NT2/D1 (cell line): Measurements from ENCODE around the gene PPP2CA.

ENCODE experiments used
- DNase-seq: peaks from one replicate; pipeline ENCODE4 v3.0.0-alpha.2; 2011; ENCODE audit warnings: low read depth, low spot score
- H3K27me3 ChIP-seq: 2 replicates; pipeline ENCODE4 v1.6.0; 2011; ENCODE audit warnings: mild to moderate bottlenecking; ENCODE audit not compliant: insufficient read length, insufficient read depth
- H3K36me3 ChIP-seq: 2 replicates; pipeline ENCODE4 v1.6.1; 2011; ENCODE audit warnings: mild to moderate bottlenecking, low read length, mixed read lengths; ENCODE audit not compliant: insufficient read depth, insufficient read length
- H3K4me1 ChIP-seq: 2 replicates; pipeline ENCODE4 v1.5.1; 2011; ENCODE audit not compliant: insufficient read depth, insufficient read length
- H3K4me3 ChIP-seq: 2 replicates; pipeline ENCODE4 v1.5.1; 2011; ENCODE audit warnings: low read depth; ENCODE audit not compliant: insufficient read length
- H3K9ac ChIP-seq: 2 replicates; pipeline ENCODE4 v1.6.0; 2011; ENCODE audit warnings: low read depth; ENCODE audit not compliant: insufficient read length
- H3K9me3 ChIP-seq: 2 replicates; pipeline ENCODE4 v1.5.1; 2011; ENCODE audit warnings: mild to moderate bottlenecking, low read length; ENCODE audit not compliant: insufficient read depth
- SUZ12 ChIP-seq: IDR thresholded peaks from 2 replicates; pipeline ENCODE4 v1.6.1; 2011; ENCODE audit not compliant: insufficient read length, insufficient read depth; ENCODE audit errors: extremely low read depth
- YY1 ChIP-seq: IDR thresholded peaks from 2 replicates; pipeline ENCODE4 v1.6.1; 2011; ENCODE audit not compliant: insufficient read length, insufficient read depth
- ZNF274 ChIP-seq: IDR thresholded peaks from 2 replicates; pipeline ENCODE4 v1.6.1; 2011; ENCODE audit warnings: mild to moderate bottlenecking, low read depth, low read length

The PPP2CA gene

GRCh38 chr5:134178096-134178419 lies 47.8 kb downstream of the PPP2CA start:
- no peak overlapping the region for H3K4me3 ChIP-seq
- no peak for TF ChIP-seq ZNF274
- no peak for TF ChIP-seq YY1
- TF ChIP-seq SUZ12 = no peak
- H3K36me3 ChIP-seq = peaks cover 5% of the 10 kb centered on the region
- DNase-seq = no peak
- H3K9ac ChIP-seq = peak overlapping the region; percentile 90
- H3K9me3 ChIP-seq = no peaks in the 10 kb centered on the region
- peaks cover 7% of the 10 kb centered on the region for H3K4me1 ChIP-seq
- H3K27me3 ChIP-seq = no peaks in the 10 kb centered on the region

- Histone ChIP-seq H3K4me3 (peak overlapping the region; percentile 86), H3K9me3 (no peaks in the 10 kb centered on the region), H3K4me1 (peaks cover 7% of the 10 kb centered on the region), H3K27me3 (no peaks in the 10 kb centered on the region), H3K36me3 (peaks cover 7% of the 10 kb centered on the region), H3K9ac (peak overlapping the region; percentile 90)
- TF ChIP-seq YY1 (no peak), SUZ12 (no peak), ZNF274 (no peak)
- no peak for DNase-seq
Observed at GRCh38 chr5:134177369-134178095, 48.3 kb downstream of the PPP2CA start.

DNA sequence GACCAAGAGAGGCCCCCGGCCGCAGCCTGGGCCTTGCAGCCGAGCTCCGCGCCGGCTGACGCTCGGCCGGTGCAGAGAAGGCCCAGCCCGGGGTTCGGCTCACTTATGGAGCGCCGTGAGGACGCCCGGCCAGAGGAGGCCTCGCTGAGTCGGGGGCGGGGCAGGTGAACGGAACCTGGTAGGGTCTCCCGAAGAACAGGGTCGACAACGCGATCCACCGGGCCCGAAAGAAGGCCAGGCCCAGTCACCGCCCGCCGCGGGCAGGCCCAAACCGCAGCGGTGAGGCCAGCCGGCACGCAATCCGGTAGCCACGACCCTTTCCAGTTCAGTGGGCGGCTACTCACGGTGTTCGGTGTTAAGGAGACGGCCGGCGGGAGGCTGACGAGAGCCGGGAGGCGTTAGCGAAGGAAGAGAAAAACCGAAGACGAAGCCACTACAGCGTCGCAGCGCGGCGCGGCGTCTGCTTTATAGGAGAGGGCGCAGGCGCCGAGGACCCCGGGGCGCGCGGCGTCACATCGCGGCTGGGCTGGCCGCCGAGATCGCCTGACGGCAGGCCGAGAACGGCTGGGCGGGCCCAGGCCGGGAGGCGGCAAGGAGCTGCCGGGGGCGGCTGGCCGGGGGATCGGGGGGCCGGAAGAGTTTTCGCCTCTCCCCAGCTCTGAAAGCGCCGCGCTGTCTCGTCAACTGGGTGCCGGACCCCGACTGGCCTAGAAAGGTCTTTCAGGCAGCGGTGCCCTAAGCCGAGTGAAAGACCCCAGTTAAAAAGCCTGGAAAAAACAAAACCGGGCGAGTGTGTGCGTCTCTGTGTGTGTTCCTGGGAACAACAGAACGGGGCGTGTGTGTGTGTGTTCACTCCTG lies 49.1 kb downstream of the PPP2CA start, which contains the start of gene SKP1:
Gene SKP1 (minus strand): TSS at position 440 of the 858 bp plus-strand sequence. CDS start 2,928 bp downstream, outside the sequence.
- TF ChIP-seq SUZ12 = no peak
- TF ChIP-seq YY1 = no peak
- TF ChIP-seq ZNF274 = no peak

DNA sequence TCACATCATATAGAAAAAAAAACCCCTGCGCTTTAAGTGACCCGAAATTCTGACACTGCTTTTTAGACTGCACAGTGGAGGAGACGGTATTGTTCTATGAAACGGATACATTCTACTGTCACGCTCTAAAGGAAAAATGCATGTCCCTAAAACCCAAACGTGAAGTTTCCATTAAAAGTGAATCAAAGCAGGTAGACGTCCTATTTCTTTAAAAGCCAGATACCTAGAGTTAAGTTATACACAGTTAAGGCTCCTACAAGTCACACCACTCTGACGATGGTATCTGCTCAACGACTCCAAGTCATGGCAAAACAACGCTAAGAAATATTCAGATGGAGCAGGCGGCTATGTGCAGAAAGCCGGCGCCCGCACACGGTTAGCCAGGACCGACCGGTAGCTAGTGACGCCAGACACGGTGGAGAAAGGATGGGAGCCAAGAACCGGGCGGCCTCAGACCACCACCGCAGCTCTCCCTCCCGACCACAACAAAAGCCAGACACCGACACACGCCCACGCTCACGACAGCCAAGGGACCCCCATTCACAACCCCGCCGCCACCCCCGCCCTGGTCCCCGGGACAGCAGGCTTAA lies 49.9 kb downstream of the PPP2CA start:
- peak; percentile 1 for DNase-seq
- Histone ChIP-seq H3K27me3 (no peaks in the 10 kb centered on the region), H3K4me3 (peak overlapping the region; percentile 86), H3K9ac (peak overlapping the region; percentile 90), H3K9me3 (no peaks in the 10 kb centered on the region), H3K36me3 (peaks cover 22% of the 10 kb centered on the region), H3K4me1 (peaks cover 7% of the 10 kb centered on the region)
- TF ChIP-seq SUZ12 (no peak), ZNF274 (no peak)

More for the DNA sequence above, 49.1 kb downstream of the PPP2CA start, which contains the start of gene SKP1:
- H3K27me3 ChIP-seq = no peaks in the 10 kb centered on the region
- H3K9me3 ChIP-seq = no peaks in the 10 kb centered on the region
- peaks cover 7% of the 10 kb centered on the region for H3K4me1 ChIP-seq
- peak within 1 kb of the TSS; percentile 90 for H3K9ac ChIP-seq
- peak within 1 kb of the TSS; percentile 86 for H3K4me3 ChIP-seq
- peaks cover 15% of the 10 kb centered on the region for H3K36me3 ChIP-seq
- DNase-seq = peak; percentile 56

DNA sequence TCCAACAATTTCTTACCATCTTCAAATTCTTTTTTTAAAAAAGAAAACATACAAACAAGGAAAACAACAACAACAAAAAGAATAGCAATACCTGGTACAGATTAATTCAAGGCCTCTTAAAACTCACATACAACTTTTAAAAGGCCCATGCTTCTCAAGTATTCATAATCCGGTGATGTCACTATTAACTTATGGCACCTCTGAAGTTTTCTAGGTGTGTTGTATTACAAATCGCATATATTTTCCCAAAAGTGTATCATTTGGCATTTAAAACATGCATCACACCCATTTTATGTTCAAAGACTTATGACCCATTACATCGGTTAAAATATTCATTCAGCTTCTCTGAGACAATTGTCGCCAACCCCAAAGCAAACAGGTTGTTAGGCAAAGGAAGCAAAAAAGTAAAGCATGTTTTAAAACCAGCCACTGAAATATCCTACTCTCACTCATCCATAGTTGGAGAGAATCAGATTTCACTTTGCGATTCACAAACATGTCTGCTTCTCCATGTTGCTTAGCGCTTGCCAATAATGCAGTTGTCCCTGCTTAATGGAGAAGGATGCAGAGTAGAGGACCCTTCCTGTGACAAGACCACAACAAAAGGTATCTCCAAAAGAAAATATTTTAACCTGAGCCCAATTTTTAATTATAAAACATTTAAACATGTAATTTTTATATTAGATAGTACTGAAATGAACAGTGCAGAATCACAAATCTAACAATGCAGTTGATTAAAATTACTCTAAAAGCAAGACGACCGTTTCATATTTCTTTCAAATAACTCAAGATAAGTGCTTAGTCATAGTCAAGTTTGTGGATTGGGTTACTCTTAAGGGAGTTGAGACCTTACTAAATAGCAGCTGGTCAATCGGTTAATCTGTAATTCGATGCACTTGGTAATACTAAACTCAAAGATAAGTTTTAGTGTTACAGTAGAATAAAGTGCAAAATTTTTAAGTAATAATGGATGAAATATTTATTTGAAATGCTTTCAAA lies 50.7 kb downstream of the PPP2CA start:
- Histone ChIP-seq H3K36me3 (peaks cover 30% of the 10 kb centered on the region), H3K9ac (peak overlapping the region; percentile 90), H3K4me1 (peaks cover 7% of the 10 kb centered on the region), H3K4me3 (peak overlapping the region; percentile 86), H3K9me3 (no peaks in the 10 kb centered on the region), H3K27me3 (no peaks in the 10 kb centered on the region)
- TF ChIP-seq ZNF274 (no peak), SUZ12 (no peak), YY1 (no peak)
- no peak for DNase-seq

DNA sequence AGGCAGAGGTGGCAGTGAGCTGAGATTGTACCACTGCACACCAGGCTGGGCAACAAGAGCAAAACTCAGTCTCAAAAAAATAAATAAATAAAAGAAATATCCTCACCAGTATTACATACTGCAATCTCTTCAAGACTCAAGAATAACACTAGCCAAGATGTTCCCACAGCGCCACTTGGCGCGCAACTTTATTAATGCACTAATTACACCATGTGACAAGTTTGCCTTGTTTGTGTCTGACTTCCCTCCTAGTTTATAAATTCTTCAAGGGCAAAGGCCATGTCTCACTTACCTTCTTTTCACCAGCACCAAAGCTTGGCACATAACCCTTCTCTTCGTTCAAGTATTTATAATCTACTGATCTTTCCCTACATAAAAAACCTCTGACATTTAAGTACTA lies 53.9 kb downstream of the PPP2CA start:
- no peak overlapping the region for H3K4me3 ChIP-seq

More for the DNA sequence above, 53.9 kb downstream of the PPP2CA start:
- DNase-seq = no peak
- Histone ChIP-seq H3K4me1 (no peaks in the 10 kb centered on the region), H3K27me3 (no peaks in the 10 kb centered on the region), H3K36me3 (peaks cover 50% of the 10 kb centered on the region), H3K9me3 (no peaks in the 10 kb centered on the region), H3K9ac (no peak overlapping the region)
- TF ChIP-seq YY1 = no peak
- no peak for TF ChIP-seq SUZ12
- TF ChIP-seq ZNF274 = no peak
